Measurements from ENCODE around the gene CYTL1.
"Not testable (repeated sequence)": the region's sequence is repeated elsewhere in the genome, so short reads cannot be mapped to it uniquely, and the experiment has no call there.

GRCh38 chr4:5066968-5067367, 47.7 kb upstream of the CYTL1 start:
- TF ChIP-seq POLR2A (IDR thresholded peaks at IDR 0.05; ENCODE audit: extremely low read depth, insufficient read length); CTCF (IDR thresholded peaks at IDR 0.05; ENCODE audit: low read depth, low read length); MYC (IDR thresholded peaks at IDR 0.05; ENCODE audit: low read depth, low read length): not testable (repeated sequence)

Data from NB4 (cell line).